ENCODE results near the gene ACOX2.

ACOX2 gene

DNA sequence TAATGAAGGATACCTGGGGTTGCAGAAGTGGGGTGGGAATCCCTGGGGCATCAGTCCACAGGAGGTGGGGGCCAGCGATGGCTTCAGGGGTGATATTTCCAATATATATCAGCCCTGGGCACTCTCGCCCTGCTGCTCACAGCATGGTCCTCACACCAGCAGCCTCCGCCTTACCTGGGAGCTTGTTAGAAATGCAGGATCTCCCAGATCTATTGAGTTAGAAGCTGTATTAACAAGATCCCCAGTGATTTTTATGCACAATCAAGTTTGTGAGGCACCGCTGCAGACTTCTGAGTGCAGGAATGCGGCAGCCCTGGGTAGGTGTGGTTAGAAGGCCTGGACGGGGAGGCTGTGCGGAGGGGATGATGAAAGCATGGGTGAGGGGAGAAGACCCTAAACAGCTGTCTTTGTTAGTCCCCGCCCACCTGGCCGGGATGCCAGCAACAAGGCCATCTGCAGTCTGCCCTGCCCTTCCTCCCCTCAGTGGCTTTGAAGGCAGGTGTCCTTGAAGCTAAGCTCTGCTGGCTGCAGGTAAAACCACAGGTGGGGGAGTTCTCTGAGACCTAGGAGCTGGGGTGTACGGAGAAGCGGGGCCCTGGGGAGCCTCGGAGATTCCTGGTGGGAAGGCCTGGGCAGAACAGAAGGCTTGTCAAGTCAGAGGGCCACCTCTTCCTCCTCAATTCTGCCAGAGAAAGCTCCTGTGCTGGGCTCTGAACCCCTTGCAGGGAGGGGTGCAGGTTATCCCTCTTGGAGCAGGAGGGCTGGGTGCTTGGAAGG, 28.8 kb upstream of the ACOX2 start:
- no peak overlapping the region for H3K4me3 ChIP-seq (ENCODE audit: low read length)
- no peaks in the 10 kb centered on the region for H3K27me3 ChIP-seq (replicated peaks; ENCODE audit: control insufficient read depth, insufficient read depth, low read length)
- no peak overlapping the region for H3K9ac ChIP-seq (ENCODE audit: low read length)
- peaks cover 9% of the 10 kb centered on the region for H3K4me1 ChIP-seq (ENCODE audit: control insufficient read depth, insufficient read depth, low read length)
- no peaks in the 10 kb centered on the region for H3K9me3 ChIP-seq (ENCODE audit: control insufficient read depth, low read length)
- no peak for DNase-seq (ENCODE audit: low read depth)
- no peaks in the 10 kb centered on the region for H3K36me3 ChIP-seq (ENCODE audit: control insufficient read depth, insufficient read depth, low read length, severe bottlenecking)

DNA sequence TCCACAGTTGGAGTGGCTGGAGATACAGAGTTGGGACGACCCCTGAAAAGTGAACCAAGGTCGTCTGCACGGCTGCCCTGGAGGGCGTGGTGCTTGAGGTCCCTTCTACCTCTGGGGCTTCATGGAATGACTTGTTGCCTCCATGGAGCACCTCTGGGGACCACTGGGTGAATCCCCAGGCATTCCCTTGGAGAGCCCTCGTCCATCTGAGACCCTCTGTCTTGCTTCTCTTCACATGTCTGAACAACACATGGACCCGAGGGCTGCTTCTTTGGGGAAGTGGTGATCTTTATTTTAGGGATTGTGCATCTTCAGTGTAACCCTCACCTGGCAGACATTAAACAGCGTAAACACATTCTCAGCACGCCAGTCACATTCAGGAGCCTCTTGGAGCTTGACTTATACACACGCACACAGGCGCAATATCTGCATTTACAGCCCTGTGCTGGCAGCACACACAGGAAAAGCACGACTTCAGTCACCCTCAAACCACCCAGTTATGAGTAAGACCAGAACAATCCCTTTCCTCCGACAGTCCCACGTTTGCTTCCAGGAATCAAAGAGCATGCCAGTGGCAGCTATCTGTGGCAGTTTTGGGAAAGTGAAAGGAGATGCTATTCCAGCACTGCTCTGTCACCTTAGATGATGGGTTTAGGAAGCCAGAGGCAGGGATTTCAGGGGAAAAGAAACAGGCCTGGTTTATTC, 27.6 kb upstream of the ACOX2 start:
- Histone ChIP-seq H3K4me1 (ENCODE audit: control insufficient read depth, insufficient read depth, low read length) (peaks cover 9% of the 10 kb centered on the region), H3K9me3 (ENCODE audit: control insufficient read depth, low read length) (no peaks in the 10 kb centered on the region), H3K9ac (ENCODE audit: low read length) (no peak overlapping the region), H3K4me3 (ENCODE audit: low read length) (no peak overlapping the region), H3K36me3 (ENCODE audit: control insufficient read depth, insufficient read depth, low read length, severe bottlenecking) (no peaks in the 10 kb centered on the region), H3K27me3 (replicated peaks; ENCODE audit: control insufficient read depth, insufficient read depth, low read length) (no peaks in the 10 kb centered on the region)
- peak; percentile 72 for DNase-seq (ENCODE audit: low read depth)

DNA sequence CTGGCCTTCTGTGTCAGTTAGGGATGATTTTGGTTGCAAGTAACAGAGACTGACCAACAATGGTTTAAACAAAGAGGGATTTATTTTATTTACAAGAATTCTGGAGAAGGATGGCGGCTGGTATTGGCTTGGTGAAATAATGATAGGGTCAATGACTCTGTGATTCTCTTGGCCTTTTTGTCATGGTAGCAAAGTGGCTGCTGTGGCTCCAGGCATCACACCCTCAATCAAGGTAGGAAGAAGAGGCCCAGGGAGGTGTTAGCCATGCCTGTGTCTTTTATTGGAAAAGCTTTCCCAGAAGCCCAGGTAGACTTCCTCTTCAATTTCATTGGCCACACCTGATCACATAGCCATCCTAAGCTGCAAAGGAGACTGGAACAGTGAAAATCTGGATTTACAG, 27.1 kb upstream of the ACOX2 start:
- DNase-seq (ENCODE audit: low read depth) = no peak
- no peaks in the 10 kb centered on the region for H3K27me3 ChIP-seq (replicated peaks; ENCODE audit: control insufficient read depth, insufficient read depth, low read length)
- H3K36me3 ChIP-seq (ENCODE audit: control insufficient read depth, insufficient read depth, low read length, severe bottlenecking) = no peaks in the 10 kb centered on the region
- peaks cover 9% of the 10 kb centered on the region for H3K4me1 ChIP-seq (ENCODE audit: control insufficient read depth, insufficient read depth, low read length)
- no peaks in the 10 kb centered on the region for H3K9me3 ChIP-seq (ENCODE audit: control insufficient read depth, low read length)
- no peak overlapping the region for H3K4me3 ChIP-seq (ENCODE audit: low read length)
- H3K9ac ChIP-seq (ENCODE audit: low read length) = no peak overlapping the region

DNA sequence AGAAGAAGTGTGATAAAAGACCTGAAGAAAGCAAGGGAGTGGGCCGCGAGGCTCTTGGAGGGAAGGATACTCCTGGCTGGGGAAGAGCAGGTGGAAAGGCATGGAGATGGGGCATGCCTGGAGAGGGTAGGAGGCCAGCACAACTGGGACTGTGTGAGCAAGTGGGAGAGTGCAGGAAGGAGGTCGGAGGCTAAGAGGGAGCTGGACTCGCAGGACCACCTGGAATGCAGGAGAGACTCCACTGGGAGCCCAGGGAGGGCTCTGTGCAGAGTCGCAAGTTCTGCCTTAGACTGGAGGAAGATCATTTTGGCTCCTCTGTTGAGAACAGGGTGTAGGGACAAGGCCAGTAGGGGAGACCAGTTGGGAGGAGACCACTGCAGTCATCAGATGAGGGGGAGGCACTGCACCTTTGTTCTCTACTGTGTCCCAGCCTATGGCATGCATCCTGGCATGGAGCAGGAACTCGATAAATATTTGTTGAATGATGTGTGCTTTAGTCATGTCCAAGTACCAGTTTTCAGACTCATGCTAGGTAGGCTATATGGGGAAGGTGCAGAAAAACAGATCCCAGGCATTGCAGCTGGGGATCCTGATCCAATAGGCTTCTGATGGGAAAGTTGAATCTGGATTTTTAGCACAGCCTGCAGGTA, 26.5 kb upstream of the ACOX2 start:
- no peak overlapping the region for H3K4me3 ChIP-seq (ENCODE audit: low read length)
- no peaks in the 10 kb centered on the region for H3K27me3 ChIP-seq (replicated peaks; ENCODE audit: control insufficient read depth, insufficient read depth, low read length)
- H3K9me3 ChIP-seq (ENCODE audit: control insufficient read depth, low read length) = no peaks in the 10 kb centered on the region
- peaks cover 9% of the 10 kb centered on the region for H3K4me1 ChIP-seq (ENCODE audit: control insufficient read depth, insufficient read depth, low read length)
- DNase-seq (ENCODE audit: low read depth) = no peak
- no peaks in the 10 kb centered on the region for H3K36me3 ChIP-seq (ENCODE audit: control insufficient read depth, insufficient read depth, low read length, severe bottlenecking)
- no peak overlapping the region for H3K9ac ChIP-seq (ENCODE audit: low read length)

DNA sequence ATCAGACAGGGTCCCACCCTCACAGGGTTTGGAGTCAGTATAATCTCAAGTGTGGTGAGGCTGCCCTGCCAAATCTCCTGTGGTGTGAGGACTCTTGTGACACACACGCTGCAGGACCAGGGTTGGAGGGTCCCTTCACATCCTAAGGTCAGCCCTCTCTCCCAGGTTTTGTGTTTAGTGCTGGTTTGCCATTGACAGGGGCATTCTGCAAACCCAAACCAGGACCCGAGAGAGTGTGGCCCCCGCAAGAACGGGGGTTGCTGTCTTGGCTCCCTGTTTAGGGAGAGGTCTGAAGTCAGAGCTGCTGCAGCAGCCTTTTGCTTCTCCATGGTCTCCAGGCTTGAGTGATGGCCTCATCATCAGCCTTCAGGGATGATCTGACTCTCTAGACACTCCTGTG, 25.5 kb upstream of the ACOX2 start:
- no peak for DNase-seq (ENCODE audit: low read depth)
- no peaks in the 10 kb centered on the region for H3K36me3 ChIP-seq (ENCODE audit: control insufficient read depth, insufficient read depth, low read length, severe bottlenecking)

DNA sequence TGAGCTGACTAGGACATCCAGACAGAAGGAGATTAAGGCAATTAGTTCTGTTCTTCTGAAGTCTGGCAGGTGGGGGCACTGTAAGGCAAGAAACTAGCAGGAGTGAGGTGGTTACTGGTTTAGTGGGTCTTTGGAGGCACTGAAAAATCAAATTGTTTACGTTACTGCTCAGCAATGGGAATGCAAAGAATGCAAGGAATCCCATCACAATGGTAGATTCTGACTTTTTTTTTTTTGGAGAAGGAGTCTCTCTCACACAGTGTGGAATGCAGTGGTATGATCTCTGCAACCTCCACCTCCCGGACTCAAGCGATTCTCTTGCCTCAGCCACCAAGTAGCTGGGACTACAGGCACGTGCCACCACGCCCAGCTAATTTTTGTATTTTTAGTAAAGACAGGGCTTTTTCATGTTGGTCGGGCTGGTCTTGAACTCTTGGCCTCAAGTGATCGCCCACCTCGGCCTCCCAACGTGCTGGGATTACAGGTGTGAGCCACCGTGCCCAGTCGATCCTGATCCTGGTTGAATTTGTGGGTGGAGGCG, 23.9 kb upstream of the ACOX2 start:
- H3K9me3 ChIP-seq (ENCODE audit: control insufficient read depth, low read length) = no peaks in the 10 kb centered on the region
- H3K4me1 ChIP-seq (ENCODE audit: control insufficient read depth, insufficient read depth, low read length) = peaks cover 23% of the 10 kb centered on the region
- peak; percentile 89 for DNase-seq (ENCODE audit: low read depth)

More for the DNA sequence above, 25.5 kb upstream of the ACOX2 start:
- Histone ChIP-seq H3K27me3 (replicated peaks; ENCODE audit: control insufficient read depth, insufficient read depth, low read length) (no peaks in the 10 kb centered on the region), H3K4me3 (ENCODE audit: low read length) (no peak overlapping the region), H3K9ac (ENCODE audit: low read length) (no peak overlapping the region), H3K4me1 (ENCODE audit: control insufficient read depth, insufficient read depth, low read length) (peaks cover 13% of the 10 kb centered on the region), H3K9me3 (ENCODE audit: control insufficient read depth, low read length) (no peaks in the 10 kb centered on the region)

DNA sequence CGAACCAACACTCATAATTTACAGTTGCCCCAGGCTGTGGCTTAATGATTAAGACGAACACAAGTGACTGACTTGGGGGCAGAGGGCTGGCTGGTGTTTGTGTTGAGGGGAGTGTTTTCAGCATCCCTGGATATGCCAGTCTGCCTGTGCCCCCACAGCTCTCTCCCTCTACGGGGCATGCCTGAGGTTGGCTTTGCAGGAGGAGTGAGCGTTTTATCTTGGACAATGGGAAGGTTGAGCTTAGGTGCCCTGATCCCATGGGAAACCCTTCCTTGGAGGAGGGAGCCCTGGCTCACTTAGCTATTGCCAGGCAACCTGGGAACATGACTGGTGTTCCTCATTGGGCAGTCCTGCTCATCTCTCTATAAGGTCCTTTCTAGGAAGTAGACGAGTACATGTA, 22.6 kb upstream of the ACOX2 start:
- Histone ChIP-seq H3K36me3 (ENCODE audit: control insufficient read depth, insufficient read depth, low read length, severe bottlenecking) (no peaks in the 10 kb centered on the region), H3K9ac (ENCODE audit: low read length) (no peak overlapping the region), H3K4me3 (ENCODE audit: low read length) (no peak overlapping the region), H3K4me1 (ENCODE audit: control insufficient read depth, insufficient read depth, low read length) (peaks cover 17% of the 10 kb centered on the region), H3K9me3 (ENCODE audit: control insufficient read depth, low read length) (no peaks in the 10 kb centered on the region), H3K27me3 (replicated peaks; ENCODE audit: control insufficient read depth, insufficient read depth, low read length) (no peaks in the 10 kb centered on the region)
- no peak for DNase-seq (ENCODE audit: low read depth)

More for the DNA sequence above, 23.9 kb upstream of the ACOX2 start:
- no peak overlapping the region for H3K4me3 ChIP-seq (ENCODE audit: low read length)
- H3K9ac ChIP-seq (ENCODE audit: low read length) = no peak overlapping the region
- no peaks in the 10 kb centered on the region for H3K36me3 ChIP-seq (ENCODE audit: control insufficient read depth, insufficient read depth, low read length, severe bottlenecking)
- H3K27me3 ChIP-seq (replicated peaks; ENCODE audit: control insufficient read depth, insufficient read depth, low read length) = no peaks in the 10 kb centered on the region

DNA sequence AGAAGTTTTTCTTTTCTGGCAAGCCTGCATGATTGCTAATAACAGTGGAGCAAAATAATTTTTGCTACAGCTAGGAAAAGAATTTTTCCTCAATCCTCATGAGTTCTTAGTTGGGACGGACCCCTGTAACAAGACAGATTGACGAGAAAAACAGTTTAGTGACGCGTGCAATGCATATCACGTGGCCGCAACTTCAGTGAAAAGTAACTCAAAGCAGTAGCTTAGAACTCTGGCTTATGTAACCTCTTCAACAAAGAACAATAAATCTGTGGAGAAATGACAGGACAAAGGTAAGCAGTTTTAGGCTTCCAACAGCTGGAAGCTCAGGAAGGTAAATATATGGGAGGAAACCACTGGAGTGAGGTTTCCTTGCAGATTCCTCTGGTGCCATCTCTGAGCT, 20.5 kb upstream of the ACOX2 start:
- Histone ChIP-seq H3K9me3 (ENCODE audit: control insufficient read depth, low read length) (no peaks in the 10 kb centered on the region), H3K27me3 (replicated peaks; ENCODE audit: control insufficient read depth, insufficient read depth, low read length) (no peaks in the 10 kb centered on the region), H3K36me3 (ENCODE audit: control insufficient read depth, insufficient read depth, low read length, severe bottlenecking) (no peaks in the 10 kb centered on the region), H3K4me1 (ENCODE audit: control insufficient read depth, insufficient read depth, low read length) (peaks cover 14% of the 10 kb centered on the region), H3K4me3 (ENCODE audit: low read length) (peak overlapping the region; percentile 7), H3K9ac (ENCODE audit: low read length) (peak overlapping the region; percentile 39)
- DNase-seq (ENCODE audit: low read depth) = no peak

DNA sequence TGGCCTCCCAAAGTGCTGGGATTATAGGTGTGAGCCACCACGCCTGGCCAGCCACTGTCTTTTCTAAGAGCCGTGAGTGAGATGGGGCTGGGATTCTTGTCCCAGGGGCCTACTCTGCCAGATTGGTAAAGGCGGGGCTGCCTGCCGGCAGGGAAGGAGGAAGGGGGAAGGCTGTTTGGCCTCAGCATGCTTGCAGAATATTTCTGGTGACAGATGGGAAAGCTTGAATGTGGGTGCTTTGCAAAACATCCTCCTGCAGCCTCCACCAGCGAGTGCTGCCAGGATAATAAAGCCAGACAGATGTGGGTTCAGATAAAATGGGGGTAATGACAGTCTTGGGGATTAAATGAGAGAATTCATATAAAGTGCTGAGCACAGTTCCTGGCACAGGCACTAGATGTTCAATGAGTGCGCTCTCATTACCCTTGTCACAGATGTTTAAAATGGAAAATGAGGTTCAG, 19.8 kb upstream of the ACOX2 start:
- Histone ChIP-seq H3K4me3 (ENCODE audit: low read length) (peak overlapping the region; percentile 7), H3K36me3 (ENCODE audit: control insufficient read depth, insufficient read depth, low read length, severe bottlenecking) (no peaks in the 10 kb centered on the region), H3K27me3 (replicated peaks; ENCODE audit: control insufficient read depth, insufficient read depth, low read length) (no peaks in the 10 kb centered on the region), H3K9me3 (ENCODE audit: control insufficient read depth, low read length) (no peaks in the 10 kb centered on the region), H3K9ac (ENCODE audit: low read length) (peak overlapping the region; percentile 39), H3K4me1 (ENCODE audit: control insufficient read depth, insufficient read depth, low read length) (peaks cover 14% of the 10 kb centered on the region)
- no peak for DNase-seq (ENCODE audit: low read depth)

DNA sequence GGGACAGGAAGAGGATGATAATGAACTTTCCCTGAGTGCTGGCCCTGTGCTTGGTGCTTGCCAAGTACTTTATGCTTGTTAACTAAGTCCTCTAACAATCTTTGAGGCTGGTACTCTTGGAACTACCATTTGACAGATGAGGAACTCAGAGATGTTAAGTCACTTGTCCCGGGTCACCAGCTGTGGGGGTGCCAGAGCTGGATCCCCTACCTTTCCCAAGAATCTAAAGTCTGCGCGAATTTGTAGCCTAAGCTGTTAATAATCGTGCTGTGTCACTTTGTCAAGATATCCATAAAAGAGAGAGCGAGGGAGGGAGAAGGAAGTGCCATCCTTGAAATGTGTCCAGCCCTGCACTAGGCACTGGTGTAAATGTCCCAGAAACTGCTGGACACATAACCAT, 19.0 kb upstream of the ACOX2 start:
- no peak overlapping the region for H3K9ac ChIP-seq (ENCODE audit: low read length)
- DNase-seq (ENCODE audit: low read depth) = no peak

DNA sequence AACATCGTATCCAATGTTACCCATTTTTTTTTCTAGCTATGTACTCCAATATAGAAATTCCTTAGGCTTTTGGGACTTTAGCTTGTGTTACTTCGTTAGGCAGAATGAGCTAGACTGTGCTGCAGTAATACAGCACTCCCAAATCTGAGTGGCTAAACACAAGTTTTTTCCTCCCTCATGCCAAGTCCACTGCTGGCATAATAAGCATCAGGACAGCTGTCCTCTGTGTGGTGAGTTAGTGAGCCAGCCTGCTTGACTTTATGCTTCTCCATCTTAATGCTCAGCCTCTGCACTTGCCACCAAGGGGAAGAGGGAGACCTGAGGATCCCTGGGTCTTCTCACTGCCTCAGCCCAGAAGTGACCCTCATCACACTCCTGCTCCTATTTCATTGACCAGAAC, 18.2 kb upstream of the ACOX2 start:
- H3K9ac ChIP-seq (ENCODE audit: low read length) = no peak overlapping the region
- H3K4me1 ChIP-seq (ENCODE audit: control insufficient read depth, insufficient read depth, low read length) = peaks cover 14% of the 10 kb centered on the region
- H3K36me3 ChIP-seq (ENCODE audit: control insufficient read depth, insufficient read depth, low read length, severe bottlenecking) = no peaks in the 10 kb centered on the region
- DNase-seq (ENCODE audit: low read depth) = no peak
- no peaks in the 10 kb centered on the region for H3K9me3 ChIP-seq (ENCODE audit: control insufficient read depth, low read length)
- H3K27me3 ChIP-seq (replicated peaks; ENCODE audit: control insufficient read depth, insufficient read depth, low read length) = no peaks in the 10 kb centered on the region
- H3K4me3 ChIP-seq (ENCODE audit: low read length) = no peak overlapping the region

More for the DNA sequence above, 19.0 kb upstream of the ACOX2 start:
- Histone ChIP-seq H3K4me1 (ENCODE audit: control insufficient read depth, insufficient read depth, low read length) (peaks cover 14% of the 10 kb centered on the region), H3K9me3 (ENCODE audit: control insufficient read depth, low read length) (no peaks in the 10 kb centered on the region), H3K4me3 (ENCODE audit: low read length) (no peak overlapping the region), H3K36me3 (ENCODE audit: control insufficient read depth, insufficient read depth, low read length, severe bottlenecking) (no peaks in the 10 kb centered on the region), H3K27me3 (replicated peaks; ENCODE audit: control insufficient read depth, insufficient read depth, low read length) (no peaks in the 10 kb centered on the region)
